NB4 (cell line): ENCODE results near the gene IDS.
"Not testable (repeated sequence)": the region's sequence is repeated elsewhere in the genome, so short reads cannot be mapped to it uniquely, and the experiment has no call there.

Source experiments
- DNase-seq: peaks from one replicate; pipeline ENCODE4 v3.0.0; 2010; ENCODE audit warnings: low read depth
- H3K4me3 ChIP-seq: one replicate; pipeline ENCODE4 v1.5.1; 2011; ENCODE audit warnings: mild to moderate bottlenecking, low read depth, low read length, moderate library complexity
- MAX ChIP-seq: IDR thresholded peaks from 2 replicates; pipeline ENCODE4 v1.6.1; 2011; ENCODE audit warnings: low read depth, low read length
- MYC ChIP-seq: IDR thresholded peaks from 2 replicates; pipeline ENCODE4 v1.6.1; 2011; ENCODE audit warnings: low read depth, low read length
- POLR2A ChIP-seq: IDR thresholded peaks from 2 replicates; pipeline ENCODE4 v1.6.1; 2011; ENCODE audit warnings: mild to moderate bottlenecking; ENCODE audit not compliant: insufficient read length; ENCODE audit errors: extremely low read depth
- TF ChIP-seq, protein P1 (sequence below): IDR thresholded peaks from one replicate; pipeline ENCODE4 v1.5.1; 2012; ENCODE audit warnings: low read depth, low read length

Gene IDS

DNA sequence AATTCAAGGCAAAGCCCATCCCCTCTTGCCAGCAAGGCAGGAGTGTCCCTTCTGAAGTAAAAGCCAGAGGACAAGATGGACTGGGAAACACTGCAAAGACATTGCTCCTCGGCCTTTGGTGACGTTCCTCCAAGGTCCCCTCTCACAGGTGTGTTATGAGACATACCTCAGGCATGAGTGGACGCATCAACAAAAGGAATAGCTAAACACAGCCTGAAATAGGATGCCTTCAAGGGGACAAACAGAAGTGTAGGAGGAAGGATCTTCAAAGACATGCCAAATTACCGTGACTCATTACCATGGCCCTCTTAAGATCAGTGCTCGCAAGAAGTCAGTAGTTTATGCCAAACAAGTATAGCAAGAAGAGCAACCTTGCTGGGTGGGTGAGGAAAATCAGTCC, 6.0 kb upstream of the IDS start:
- H3K4me3 ChIP-seq = no peak overlapping the region
- no peak for DNase-seq
- TF ChIP-seq POLR2A = no peak
- TF ChIP-seq MYC = no peak
- TF ChIP-seq, protein P1, sequence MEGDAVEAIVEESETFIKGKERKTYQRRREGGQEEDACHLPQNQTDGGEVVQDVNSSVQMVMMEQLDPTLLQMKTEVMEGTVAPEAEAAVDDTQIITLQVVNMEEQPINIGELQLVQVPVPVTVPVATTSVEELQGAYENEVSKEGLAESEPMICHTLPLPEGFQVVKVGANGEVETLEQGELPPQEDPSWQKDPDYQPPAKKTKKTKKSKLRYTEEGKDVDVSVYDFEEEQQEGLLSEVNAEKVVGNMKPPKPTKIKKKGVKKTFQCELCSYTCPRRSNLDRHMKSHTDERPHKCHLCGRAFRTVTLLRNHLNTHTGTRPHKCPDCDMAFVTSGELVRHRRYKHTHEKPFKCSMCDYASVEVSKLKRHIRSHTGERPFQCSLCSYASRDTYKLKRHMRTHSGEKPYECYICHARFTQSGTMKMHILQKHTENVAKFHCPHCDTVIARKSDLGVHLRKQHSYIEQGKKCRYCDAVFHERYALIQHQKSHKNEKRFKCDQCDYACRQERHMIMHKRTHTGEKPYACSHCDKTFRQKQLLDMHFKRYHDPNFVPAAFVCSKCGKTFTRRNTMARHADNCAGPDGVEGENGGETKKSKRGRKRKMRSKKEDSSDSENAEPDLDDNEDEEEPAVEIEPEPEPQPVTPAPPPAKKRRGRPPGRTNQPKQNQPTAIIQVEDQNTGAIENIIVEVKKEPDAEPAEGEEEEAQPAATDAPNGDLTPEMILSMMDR = no peak

DNA sequence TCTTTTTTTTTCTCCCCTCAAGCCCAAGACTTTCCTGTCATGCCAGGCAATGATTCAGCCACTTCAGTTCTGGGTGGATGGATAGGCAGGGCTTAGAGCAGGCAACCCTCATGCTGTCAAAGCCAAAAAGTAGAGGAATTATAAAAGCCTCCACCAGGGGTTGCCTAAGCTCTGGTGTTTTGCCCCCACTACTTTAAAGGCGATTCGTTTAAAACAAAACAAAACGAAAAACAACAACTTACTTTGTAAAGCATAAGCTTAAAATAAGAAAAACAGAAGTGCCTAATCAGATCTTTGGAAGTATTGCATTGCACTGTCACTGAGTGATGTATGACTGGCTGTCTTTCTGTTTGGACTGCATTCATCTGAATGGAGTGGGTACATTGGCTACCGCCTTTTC, 5.3 kb upstream of the IDS start:
- DNase-seq = peak; percentile 25
- H3K4me3 ChIP-seq = no peak overlapping the region
- TF ChIP-seq, protein P1 = peak; percentile 2
- TF ChIP-seq POLR2A = no peak

GRCh38 chrX:149508467-149508866, 3.4 kb upstream of the IDS start:
- DNase-seq = no peak
- TF ChIP-seq MAX (no peak), MYC (no peak)
- TF ChIP-seq, protein P1 = no peak
- H3K4me3 ChIP-seq = no peak overlapping the region

- DNase-seq = no peak
- H3K4me3 ChIP-seq = no peak overlapping the region
- TF ChIP-seq, protein P1 = no peak
- TF ChIP-seq MYC (no peak), POLR2A (no peak), MAX (no peak)
These were observed 1.2 kb upstream of the IDS start for GRCh38 chrX:149506349-149506748.

DNA sequence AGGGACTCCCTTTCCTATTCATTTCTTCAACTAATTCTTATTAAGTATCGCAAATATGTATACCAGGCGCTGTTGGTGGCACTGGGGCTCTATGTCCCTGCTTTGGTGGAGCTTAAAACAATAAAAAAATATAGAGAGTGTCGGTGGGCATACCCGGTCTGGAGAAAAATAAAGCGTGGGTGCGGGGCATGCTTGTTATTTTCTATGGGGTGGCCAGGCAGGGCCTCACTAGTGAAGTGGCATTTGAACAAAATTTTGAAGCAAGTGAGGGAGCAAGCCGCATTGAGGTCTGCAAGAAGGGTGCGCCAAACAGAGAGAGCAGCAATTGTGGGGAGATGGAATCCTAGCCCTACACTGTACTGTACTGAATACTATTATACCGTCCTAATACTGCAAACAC, 565 bp upstream of the IDS start:
- TF ChIP-seq MYC (no peak), MAX (no peak), POLR2A (no peak)
- H3K4me3 ChIP-seq = peak overlapping the region; percentile 25
- DNase-seq = no peak

DNA sequence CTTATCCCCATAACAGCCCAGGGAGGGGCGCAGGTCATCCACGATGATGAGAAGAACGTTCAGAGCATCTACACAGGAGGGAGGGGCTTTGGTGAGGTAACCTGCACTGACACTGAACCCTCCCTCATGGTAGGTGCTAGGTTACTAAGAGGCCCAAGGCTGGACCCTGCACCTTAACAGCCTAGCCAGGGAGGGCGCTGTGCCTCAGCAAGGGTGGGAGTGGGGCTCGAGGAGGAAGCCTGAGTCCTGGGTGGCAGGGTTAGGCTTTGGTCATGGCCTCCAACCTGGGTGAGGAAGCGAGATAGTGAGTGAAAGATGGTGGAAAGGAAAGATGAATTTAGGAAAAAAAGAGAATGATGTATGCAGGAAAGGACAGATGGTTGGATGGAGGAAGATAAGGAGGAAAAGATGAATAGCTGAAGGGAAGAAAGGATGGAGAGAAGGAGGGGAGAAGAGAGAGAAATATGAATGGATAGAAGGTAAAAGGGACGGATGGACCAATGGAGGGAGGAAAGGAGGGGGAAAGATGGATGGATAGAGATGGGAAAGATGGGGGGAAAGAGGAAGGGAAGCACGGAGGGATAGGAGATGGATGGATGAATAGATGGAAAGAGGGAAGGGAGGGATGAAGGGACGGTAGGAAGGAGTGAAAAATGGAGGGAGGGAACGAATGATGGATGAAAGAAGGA, 736 bp downstream of the IDS start:
- peak overlapping the region; percentile 52 for H3K4me3 ChIP-seq
- TF ChIP-seq MYC = no peak
- TF ChIP-seq, protein P1 = peak; percentile 12
- TF ChIP-seq POLR2A = no peak
- peak; percentile 39 for DNase-seq

GRCh38 chrX:149503446-149503845, 1.7 kb downstream of the IDS start:
- not testable (repeated sequence) for H3K4me3 ChIP-seq
- DNase-seq = peak; percentile 81

DNA sequence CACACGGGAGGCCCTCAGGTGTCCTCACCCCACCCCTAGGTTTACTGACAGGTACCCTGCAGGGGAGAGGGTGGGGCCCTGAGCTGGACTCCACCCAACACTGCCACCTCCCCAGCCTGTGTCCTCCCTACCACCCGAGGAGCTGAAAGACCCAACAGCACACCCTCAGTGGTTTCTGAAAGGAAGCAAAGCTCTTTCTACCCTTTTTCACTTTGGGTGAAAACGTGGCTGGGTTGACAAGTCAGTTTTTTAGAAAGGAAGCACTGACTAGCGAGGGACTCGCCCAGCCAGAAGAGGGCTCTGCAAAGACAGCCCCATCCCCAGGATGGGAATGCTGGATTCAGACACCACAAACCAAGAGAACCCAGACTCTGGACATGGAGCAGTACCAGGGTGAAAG, 2.2 kb downstream of the IDS start:
- DNase-seq, H3K4me3 ChIP-seq: not testable (repeated sequence)
